Glutamatergic neuron (in vitro differentiated cells): ENCODE data around the gene CIB2. TPM values are rescaled to one million over a fixed set of nuclear protein-coding genes. Genes with fewer than 3 reads are reported as not detected.

Source experiments
- DNase-seq: peaks from one replicate; pipeline ENCODE4 v3.0.0; 2022
- H3K27ac Mint-ChIP-seq: one replicate; pipeline ENCODE4 v1.8.0; 2020; ENCODE audit warnings: mild to moderate bottlenecking, mixed read lengths, inconsistent platforms; ENCODE audit not compliant: unreplicated experiment
- H3K27me3 Mint-ChIP-seq: one replicate; pipeline ENCODE4 v1.8.0; 2020; ENCODE audit warnings: mild to moderate bottlenecking, moderate library complexity, mixed read lengths, inconsistent platforms; ENCODE audit not compliant: unreplicated experiment
- H3K36me3 Mint-ChIP-seq: one replicate; pipeline ENCODE4 v1.8.0; 2020; ENCODE audit warnings: mild to moderate bottlenecking, mixed read lengths, inconsistent platforms; ENCODE audit not compliant: unreplicated experiment
- H3K4me1 Mint-ChIP-seq: one replicate; pipeline ENCODE4 v1.8.0; 2020; ENCODE audit warnings: mild to moderate bottlenecking, low read depth, mixed read lengths, inconsistent platforms; ENCODE audit not compliant: unreplicated experiment
- H3K4me3 Mint-ChIP-seq: one replicate; pipeline ENCODE4 v1.8.0; 2020; ENCODE audit warnings: mild to moderate bottlenecking, mixed read lengths, inconsistent platforms; ENCODE audit not compliant: unreplicated experiment
- H3K9me3 Mint-ChIP-seq: one replicate; pipeline ENCODE4 v1.8.0; 2020; ENCODE audit warnings: mild to moderate bottlenecking, moderate library complexity, mixed read lengths, inconsistent platforms; ENCODE audit not compliant: unreplicated experiment
- CTCF ChIP-seq: fragments of 200-600 bp; sonication (generic); IDR thresholded peaks from one replicate; pipeline ENCODE4 v1.5.0; 2021; ENCODE audit not compliant: partially characterized antibody, unreplicated experiment
- total RNA-seq: library from RNA; stranded (reverse); fragmentation: NEBNext Ultra II Directional; extraction: Animal tissue kit (Norgen Biotek cat#: 25700); gene quantifications from one replicate; pipeline ENCODE4 v1.2.1, GENCODE V29; 2021; ENCODE audit not compliant: unreplicated experiment

Gene CIB2
- total RNA-seq, 1 donor from 2014 or later = 131 TPM

GRCh38 chr15:78167227-78167888, 36.1 kb upstream of the CIB2 start:
- Mint-ChIP-seq H3K36me3 (no peaks in the 10 kb centered on the region), H3K4me3 (no peak overlapping the region), H3K4me1 (no peaks in the 10 kb centered on the region), H3K27ac (no peak overlapping the region), H3K27me3 (peaks cover 2% of the 10 kb centered on the region), H3K9me3 (no peaks in the 10 kb centered on the region)
- DNase-seq = no peak
- TF ChIP-seq CTCF = no peak

GRCh38 chr15:78164010-78164409, 32.8 kb upstream of the CIB2 start:
- no peak overlapping the region for H3K4me3 Mint-ChIP-seq
- H3K36me3 Mint-ChIP-seq = no peaks in the 10 kb centered on the region
- H3K27ac Mint-ChIP-seq = no peak overlapping the region
- no peaks in the 10 kb centered on the region for H3K4me1 Mint-ChIP-seq
- H3K9me3 Mint-ChIP-seq = no peaks in the 10 kb centered on the region
- peaks cover 2% of the 10 kb centered on the region for H3K27me3 Mint-ChIP-seq
- no peak for TF ChIP-seq CTCF
- no peak for DNase-seq

- no peak for TF ChIP-seq CTCF
- Mint-ChIP-seq H3K9me3 (no peaks in the 10 kb centered on the region), H3K27ac (no peak overlapping the region), H3K4me1 (no peaks in the 10 kb centered on the region), H3K27me3 (peaks cover 2% of the 10 kb centered on the region), H3K4me3 (no peak overlapping the region), H3K36me3 (no peaks in the 10 kb centered on the region)
- no peak for DNase-seq
Observed at GRCh38 chr15:78162038-78162437, 30.8 kb upstream of the CIB2 start.

- H3K27ac Mint-ChIP-seq = no peak overlapping the region
- no peaks in the 10 kb centered on the region for H3K36me3 Mint-ChIP-seq
- no peaks in the 10 kb centered on the region for H3K9me3 Mint-ChIP-seq
- no peak overlapping the region for H3K4me3 Mint-ChIP-seq
- DNase-seq = no peak
- TF ChIP-seq CTCF = no peak
- H3K4me1 Mint-ChIP-seq = no peaks in the 10 kb centered on the region
- peaks cover 2% of the 10 kb centered on the region for H3K27me3 Mint-ChIP-seq
Observed at GRCh38 chr15:78159395-78159794, 28.1 kb upstream of the CIB2 start.

- no peaks in the 10 kb centered on the region for H3K4me1 Mint-ChIP-seq
- H3K36me3 Mint-ChIP-seq = no peaks in the 10 kb centered on the region
- no peak for TF ChIP-seq CTCF
- H3K4me3 Mint-ChIP-seq = no peak overlapping the region
- H3K27me3 Mint-ChIP-seq = no peaks in the 10 kb centered on the region
- H3K27ac Mint-ChIP-seq = no peak overlapping the region
- no peak for DNase-seq
- no peaks in the 10 kb centered on the region for H3K9me3 Mint-ChIP-seq
Observed at GRCh38 chr15:78157203-78157602, 26.0 kb upstream of the CIB2 start.
